ENCODE data around the gene KIAA0408.
"Not testable (repeated sequence)": the region's sequence is repeated elsewhere in the genome, so short reads cannot be mapped to it uniquely, and the experiment has no call there.

KIAA0408 gene

GRCh38 chr6:127415096-127415495, 44.1 kb downstream of the KIAA0408 start:
- no peaks in the 10 kb centered on the region for H3K27me3 Mint-ChIP-seq (ENCODE audit: low read depth, poor library complexity)
- H3K36me3 Mint-ChIP-seq (ENCODE audit: low read depth), result peaks cover 23% of the 10 kb centered on the region
- peaks cover 20% of the 10 kb centered on the region for H3K4me1 Mint-ChIP-seq
- DNase-seq, result no peak
- H3K4me3 Mint-ChIP-seq, result no peak overlapping the region
- H3K9me3 Mint-ChIP-seq, result peaks cover 23% of the 10 kb centered on the region
- TF ChIP-seq CTCF (IDR thresholded peaks at IDR 0.05), result no peak
- peak overlapping the region; percentile 36 for H3K27ac Mint-ChIP-seq

GRCh38 chr6:127413123-127413522, 46.1 kb downstream of the KIAA0408 start:
- not testable (repeated sequence) for H3K4me3 Mint-ChIP-seq; H3K27me3 Mint-ChIP-seq (ENCODE audit: low read depth, poor library complexity)
- H3K27ac Mint-ChIP-seq, result peak overlapping the region; percentile 19
- peaks cover 33% of the 10 kb centered on the region for H3K36me3 Mint-ChIP-seq (ENCODE audit: low read depth)
- H3K9me3 Mint-ChIP-seq, result peaks cover 39% of the 10 kb centered on the region
- DNase-seq, result peak; percentile 8
- H3K4me1 Mint-ChIP-seq, result peaks cover 14% of the 10 kb centered on the region

GRCh38 chr6:127412016-127412415, 47.2 kb downstream of the KIAA0408 start:
- Mint-ChIP-seq H3K36me3 (ENCODE audit: low read depth) (peaks cover 37% of the 10 kb centered on the region), H3K9me3 (peaks cover 42% of the 10 kb centered on the region), H3K4me1 (peaks cover 12% of the 10 kb centered on the region)
- H3K27ac Mint-ChIP-seq; DNase-seq; H3K27me3 Mint-ChIP-seq (ENCODE audit: low read depth, poor library complexity); H3K4me3 Mint-ChIP-seq: not testable (repeated sequence)

Data from nephron progenitor cell (in vitro differentiated cells).